T-cell (primary cell): ENCODE results near the gene H6PD. TPM values are rescaled to one million over a fixed set of nuclear protein-coding genes. Genes with fewer than 3 reads are reported as not detected.

Source experiments
- ATAC-seq, 4 experiments: fragments of 200-7000 bp in 3 of 4; fragments of 150-1000 bp in 1 of 4; cut with Tn5 transposase; replicated peaks in 1 of 4; 1 replicate in 3 of 4; 2 replicates in 1 of 4; pipeline ENCODE4 v1.10.0; 2021; ENCODE audit warnings: moderate library complexity in 3 of 4, mild to moderate bottlenecking in 2 of 4, moderate number of reproducible peaks in 1 of 4
- CTCF ChIA-PET, 2 donors: fragments of 300-600 bp; sonication (Branson Sonifier 250); formaldehyde crosslinking; loops; one replicate each; lab custom pipeline; 2022; ENCODE audit warnings: antibody characterized with exemption in 2 of 2; lab: Charles Lee
- POLR2A ChIA-PET, 2 donors: fragments of 300-600 bp; sonication (Branson Sonifier 250); formaldehyde crosslinking; loops; one replicate each; lab custom pipeline; 2022; ENCODE audit warnings: antibody characterized with exemption in 2 of 2; lab: Charles Lee
- DNase-seq, 35 experiments: peaks; one replicate each; pipeline versions ENCODE4 v3.0.0 to v3.0.0-alpha.2; 2013 to 2023
- H3K27ac ChIP-seq: one replicate; pipeline ENCODE4 v1.5.1; 2013; ENCODE audit warnings: low read length
- H3K27me3 ChIP-seq, 2 experiments: replicated peaks in 1 of 2; 1 replicate in 1 of 2; 2 replicates in 1 of 2; pipeline versions ENCODE4 v1.6.1 to v1.7.0; 2013; ENCODE audit warnings: low read length in 1 of 2, mixed read lengths in 1 of 2; ENCODE audit not compliant: control insufficient read depth in 2 of 2, insufficient read depth in 2 of 2; ENCODE audit errors: extremely low read depth in 1 of 2
- H3K36me3 ChIP-seq, 2 donors: 1 replicate in 1 of 2; 2 replicates in 1 of 2; pipeline versions ENCODE4 v1.6.1 to v1.7.0; 2013; ENCODE audit warnings: low read length in 1 of 2; ENCODE audit not compliant: control insufficient read depth in 2 of 2, insufficient read depth in 1 of 2; ENCODE audit errors: extremely low read depth in 1 of 2
- H3K4me1 ChIP-seq, 2 experiments: 1 replicate in 1 of 2; 2 replicates in 1 of 2; pipeline versions ENCODE4 v1.6.1 to v1.7.0; 2013; ENCODE audit warnings: low read length in 2 of 2, mixed read lengths in 1 of 2; ENCODE audit not compliant: insufficient read depth in 2 of 2, control insufficient read depth in 1 of 2; ENCODE audit errors: extremely low read depth in 1 of 2
- H3K4me3 ChIP-seq, 2 donors: 1 replicate in 1 of 2; 2 replicates in 1 of 2; pipeline versions ENCODE4 v1.5.1 to v1.7.0; 2013; ENCODE audit warnings: mild to moderate bottlenecking in 2 of 2, low read length in 1 of 2, moderate library complexity in 1 of 2; ENCODE audit not compliant: control insufficient read depth in 1 of 2; ENCODE audit errors: extremely low read depth in 1 of 2
- H3K9me3 ChIP-seq: 2 replicates; pipeline ENCODE4 v1.7.0; 2013
- H3K27ac Mint-ChIP-seq, 2 donors: one replicate each; pipeline ENCODE4 v1.8.0; 2020 to 2021; ENCODE audit warnings: mild to moderate bottlenecking in 2 of 2, mixed read lengths in 2 of 2
- H3K27me3 Mint-ChIP-seq, 2 donors: one replicate each; pipeline ENCODE4 v1.8.0; 2021 to 2022; ENCODE audit warnings: mixed read lengths in 2 of 2
- H3K36me3 Mint-ChIP-seq: one replicate; pipeline ENCODE4 v1.8.0; 2021; ENCODE audit warnings: mixed read lengths
- H3K4me1 Mint-ChIP-seq, 3 donors: one replicate each; pipeline ENCODE4 v1.8.0; 2020 to 2022; ENCODE audit warnings: mixed read lengths in 3 of 3, mild to moderate bottlenecking in 1 of 3
- H3K4me3 Mint-ChIP-seq, 3 donors: one replicate each; pipeline ENCODE4 v1.8.0; 2020 to 2022; ENCODE audit warnings: mild to moderate bottlenecking in 3 of 3, mixed read lengths in 3 of 3, moderate library complexity in 3 of 3
- H3K9me3 Mint-ChIP-seq, 3 donors: one replicate each; pipeline ENCODE4 v1.8.0; 2020 to 2022; ENCODE audit warnings: mixed read lengths in 3 of 3
- WGBS: methylation state at CpG from one replicate; pipeline ENCODE4 v1.1.5; 2013; ENCODE audit warnings: missing lambda C conversion rate; ENCODE audit not compliant: insufficient coverage; 5-methylcytosine and 5-hydroxymethylcytosine counted together
- total RNA-seq, 35 experiments: library from RNA in 6 of 35; stranded (reverse) in 6 of 35; fragments of 120-200 nt in 1 of 35; gene quantifications; one replicate each; pipeline versions ENCODE4 v1.2.1 to v1.2.4 and lab custom pipeline; 2013 to 2026

The H6PD gene
- total RNA-seq, 5 donors from 2014 or later (not counting 1 experiment from before 2014, with no cell fraction given): 17.6 to 26.5 (median 23.9) TPM

DNA sequence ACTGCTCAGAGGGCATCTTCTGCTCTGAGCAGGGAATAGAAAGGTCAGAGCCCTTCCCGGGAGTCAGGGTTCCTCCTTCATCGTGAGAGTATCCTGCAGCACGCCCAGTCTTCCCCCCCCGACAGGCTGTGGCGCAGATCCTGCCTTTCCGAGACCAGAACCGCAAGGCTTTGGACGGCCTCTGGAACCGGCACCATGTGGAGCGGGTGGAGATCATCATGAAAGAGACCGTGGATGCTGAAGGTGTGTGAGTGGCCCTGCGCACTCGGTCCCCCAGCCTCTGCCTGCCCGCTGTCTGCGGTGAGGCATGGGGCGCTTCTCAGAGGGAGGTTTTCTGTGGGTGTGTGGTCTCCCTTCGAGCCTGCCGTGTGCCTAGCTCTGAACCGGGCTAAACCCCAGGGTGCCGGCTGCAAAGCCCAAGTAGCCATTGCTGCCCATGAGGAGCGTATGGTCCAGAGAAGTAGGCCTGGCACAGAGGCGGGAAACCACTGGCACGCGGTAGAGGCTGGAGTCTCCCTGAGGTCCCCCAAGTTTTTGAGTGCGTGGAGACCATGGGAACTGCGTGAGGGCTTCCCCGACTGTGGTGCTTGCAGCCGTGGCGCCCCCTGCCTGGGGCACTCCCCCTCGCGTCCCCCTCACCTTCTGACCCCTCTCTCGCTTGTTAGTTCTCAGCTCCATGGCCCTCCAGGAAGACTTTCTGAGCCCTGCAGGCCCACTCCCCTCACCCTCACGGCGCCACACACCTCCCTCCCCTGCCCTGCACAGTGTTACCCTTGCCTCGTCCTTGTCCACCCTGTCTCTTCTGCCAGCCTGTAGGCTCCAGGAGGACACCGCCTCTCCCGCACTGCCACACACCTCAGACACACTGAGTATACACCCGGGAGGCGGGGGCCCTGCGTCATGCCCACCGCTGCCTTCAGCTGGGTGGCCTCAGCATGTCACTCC is 12.5 kb downstream of the H6PD start:
- Histone ChIP-seq H3K36me3 (peaks cover 7 to 25% of the 10 kb centered on the region in 2 donors), H3K27me3 (no peaks in the 10 kb centered on the region), H3K9me3 (no peaks in the 10 kb centered on the region), H3K27ac (no peak overlapping the region), H3K4me1 (peaks cover 4 to 13% of the 10 kb centered on the region in 2 experiments), H3K4me3 (no peak overlapping the region)
- DNase-seq: no peak
- 95% methylated on average over 34 of the region's 41 CpGs for WGBS
- Mint-ChIP-seq H3K4me1 (peaks cover 18 to 21% (median 20%) of the 10 kb centered on the region in 3 donors), H3K9me3 (no peaks in the 10 kb centered on the region), H3K27me3 (no peaks in the 10 kb centered on the region), H3K27ac (no peak overlapping the region), H3K36me3 (peaks cover 25% of the 10 kb centered on the region), H3K4me3 (no peak overlapping the region)
- no peak for ATAC-seq
- ChIA-PET POLR2A (no interaction called here), CTCF (no interaction called here)

- Mint-ChIP-seq H3K4me1 (peaks cover 15 to 21% (median 18%) of the 10 kb centered on the region in 3 donors), H3K36me3 (peaks cover 28% of the 10 kb centered on the region), H3K9me3 (no peaks in the 10 kb centered on the region), H3K27me3 (no peaks in the 10 kb centered on the region), H3K4me3 (no peak overlapping the region), H3K27ac (no peak overlapping the region)
- peaks cover 7 to 25% of the 10 kb centered on the region in 2 donors for H3K36me3 ChIP-seq
- no peaks in the 10 kb centered on the region for H3K9me3 ChIP-seq
- ChIA-PET POLR2A (no interaction called here), CTCF (no interaction called here)
- H3K4me3 ChIP-seq: no peak overlapping the region
- DNase-seq: no peak
- WGBS: 97% methylated on average over 14 of the region's 18 CpGs
- no peaks in the 10 kb centered on the region for H3K27me3 ChIP-seq
- peaks cover 4 to 10% of the 10 kb centered on the region in 2 experiments for H3K4me1 ChIP-seq
- H3K27ac ChIP-seq: no peak overlapping the region
- no peak for ATAC-seq
Measured at GRCh38 chr1:9247894-9248293, 13.3 kb downstream of the H6PD start.

DNA sequence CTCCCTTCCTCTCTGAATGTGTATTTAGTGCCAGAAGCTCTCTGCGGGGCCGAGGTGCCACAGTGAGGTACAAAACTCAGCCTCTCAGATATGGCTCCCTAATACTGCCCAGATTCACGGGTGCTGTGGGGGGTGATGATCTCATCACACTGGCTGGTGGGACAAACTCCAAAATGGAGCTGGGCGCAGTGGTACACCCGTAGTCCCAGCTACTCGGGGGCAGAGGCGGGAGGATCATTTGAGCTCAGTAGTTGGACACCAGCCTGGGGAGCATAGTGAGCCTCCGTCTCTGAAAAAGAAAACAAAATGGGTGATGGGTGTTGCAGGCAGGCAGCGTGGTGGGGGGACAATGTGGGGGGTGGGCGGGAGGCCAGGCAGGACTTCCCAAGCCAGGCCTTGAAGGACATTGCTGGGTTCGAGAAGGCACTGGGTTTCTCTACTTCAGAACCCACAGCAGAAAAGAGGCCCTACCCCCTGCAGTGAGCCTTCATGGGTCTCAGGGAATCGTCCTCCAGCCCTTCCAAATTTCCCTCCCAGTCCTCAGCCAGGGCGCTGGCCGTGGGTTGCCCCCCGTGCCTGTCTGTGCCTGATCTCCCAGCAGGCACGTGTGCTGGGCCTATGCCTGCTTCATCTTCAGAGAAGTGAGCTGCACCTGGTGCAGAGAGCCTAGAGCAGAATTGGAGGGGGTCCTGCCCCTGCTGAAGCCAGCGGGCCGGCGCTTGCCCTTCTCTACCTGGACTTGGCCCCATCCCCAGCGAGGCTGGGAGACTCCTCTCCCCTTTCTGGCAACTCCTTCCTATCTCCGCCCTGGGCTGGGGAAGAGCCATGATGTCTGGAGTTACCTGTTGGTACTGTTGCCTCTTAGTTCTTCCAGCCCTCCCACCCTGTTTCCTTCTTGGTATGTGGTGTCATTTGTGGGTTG is 14.0 kb downstream of the H6PD start:
- DNase-seq: no peak
- H3K9me3 ChIP-seq: no peaks in the 10 kb centered on the region
- H3K4me1 ChIP-seq: peaks cover 4 to 10% of the 10 kb centered on the region in 2 experiments
- WGBS: 83% methylated on average over 7 of the region's 21 CpGs
- no peak overlapping the region for H3K27ac Mint-ChIP-seq
- peaks cover 30% of the 10 kb centered on the region for H3K36me3 Mint-ChIP-seq
- H3K4me1 Mint-ChIP-seq: peaks cover 15 to 25% (median 16%) of the 10 kb centered on the region in 3 donors
- no peak for ATAC-seq
- H3K27me3 Mint-ChIP-seq: no peaks in the 10 kb centered on the region
- CTCF ChIA-PET: no interaction called here
- H3K27me3 ChIP-seq: no peaks in the 10 kb centered on the region
- POLR2A ChIA-PET: no interaction called here
- peaks cover 7 to 25% of the 10 kb centered on the region in 2 donors for H3K36me3 ChIP-seq
- H3K27ac ChIP-seq: no peak overlapping the region
- no peaks in the 10 kb centered on the region for H3K9me3 Mint-ChIP-seq
- H3K4me3 ChIP-seq: no peak overlapping the region
- no peak overlapping the region for H3K4me3 Mint-ChIP-seq

DNA sequence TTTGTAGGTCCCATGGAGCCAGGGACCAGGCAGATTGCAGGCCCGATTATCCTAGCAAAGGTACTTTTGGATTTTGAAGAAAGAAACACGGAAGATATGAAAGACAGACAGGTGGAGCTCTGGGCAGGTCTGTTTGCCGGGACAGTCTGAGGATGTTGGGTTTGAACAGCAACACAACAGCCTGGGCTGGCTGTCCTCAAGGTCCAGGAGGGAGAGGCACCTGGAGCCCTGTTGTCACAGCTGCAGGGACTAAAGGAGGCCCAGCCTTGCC is 14.6 kb downstream of the H6PD start:
- Histone ChIP-seq H3K9me3 (no peaks in the 10 kb centered on the region), H3K27ac (no peak overlapping the region), H3K36me3 (peaks cover 7 to 25% of the 10 kb centered on the region in 2 donors), H3K4me3 (no peak overlapping the region), H3K27me3 (no peaks in the 10 kb centered on the region), H3K4me1 (peaks cover 2 to 10% of the 10 kb centered on the region in 2 experiments)
- no peak for DNase-seq
- no peaks in the 10 kb centered on the region for H3K27me3 Mint-ChIP-seq
- CTCF ChIA-PET: no interaction called here
- H3K9me3 Mint-ChIP-seq: no peaks in the 10 kb centered on the region
- no peak for ATAC-seq
- WGBS: 100% methylated on average over 1 of the region's 3 CpGs
- H3K4me3 Mint-ChIP-seq: no peak overlapping the region
- H3K36me3 Mint-ChIP-seq: peaks cover 30% of the 10 kb centered on the region
- POLR2A ChIA-PET: no interaction called here
- H3K27ac Mint-ChIP-seq: no peak overlapping the region
- peaks cover 15 to 23% (median 17%) of the 10 kb centered on the region in 3 donors for H3K4me1 Mint-ChIP-seq

DNA sequence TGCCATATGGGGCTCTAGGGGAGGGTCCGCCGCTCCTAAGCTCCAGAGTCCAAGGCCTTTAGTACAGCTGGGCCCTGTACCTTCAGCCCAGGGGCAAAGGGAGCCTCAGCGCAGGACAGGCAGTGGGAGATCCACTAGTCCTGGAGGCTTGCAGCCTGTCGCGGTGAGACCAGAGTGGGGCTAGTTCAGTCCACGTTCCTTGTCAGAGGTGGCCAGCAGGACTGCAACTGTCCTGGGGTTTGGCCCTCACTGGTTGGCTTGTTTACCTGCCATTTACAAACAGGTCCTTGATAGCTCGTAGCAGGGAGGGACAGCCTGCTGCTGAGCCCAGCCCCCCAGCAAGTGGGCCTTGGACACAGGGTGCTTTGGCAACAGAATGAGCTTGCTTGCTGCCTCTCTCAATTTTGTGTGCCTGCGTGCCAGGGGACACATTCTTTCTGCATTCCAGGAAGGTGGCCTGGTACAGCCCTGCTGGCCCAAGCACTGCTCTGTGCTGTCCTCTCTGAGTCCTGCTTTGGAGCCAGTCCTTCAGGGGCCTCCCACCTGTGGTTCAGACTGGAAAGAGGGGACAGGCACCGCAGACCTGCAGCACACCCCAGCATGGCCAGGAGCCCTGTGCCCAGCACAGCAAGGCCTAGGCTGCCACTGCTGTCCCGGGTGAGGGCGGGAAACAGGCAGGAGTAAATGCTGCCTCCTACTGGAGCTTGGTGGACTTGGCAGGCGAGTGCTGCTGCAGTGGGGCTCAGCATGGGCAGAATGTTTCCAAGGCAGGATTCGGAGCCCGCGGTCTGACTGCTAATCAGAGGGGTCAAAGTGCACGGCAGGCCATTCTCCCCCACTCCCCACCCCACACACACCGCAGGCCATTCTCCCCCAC is 15.2 kb downstream of the H6PD start:
- Mint-ChIP-seq H3K36me3 (peaks cover 30% of the 10 kb centered on the region), H3K9me3 (no peaks in the 10 kb centered on the region), H3K27ac (no peak overlapping the region), H3K4me3 (no peak overlapping the region), H3K27me3 (no peaks in the 10 kb centered on the region), H3K4me1 (peaks cover 15 to 23% (median 17%) of the 10 kb centered on the region in 3 donors)
- ATAC-seq (peak in 2 of 4 experiments; percentile 24 to 35), DNase-seq (peak in 6 of 35 experiments; percentile 7 to 31 (median 13))
- POLR2A ChIA-PET: no interaction called here
- peaks cover 0 to 4% of the 10 kb centered on the region in 2 experiments for H3K4me1 ChIP-seq
- 89% methylated on average over 16 of the region's 17 CpGs for WGBS
- H3K27ac ChIP-seq: no peak overlapping the region
- H3K36me3 ChIP-seq: peaks cover 7 to 25% of the 10 kb centered on the region in 2 donors
- no peaks in the 10 kb centered on the region for H3K9me3 ChIP-seq
- CTCF ChIA-PET: interaction anchor here in 1 of 2 donors (0.6 kb wide), 1 partner anchor 163 kb away, joined by 3 read pairs; no protein-coding TSS in a partner anchor
- no peaks in the 10 kb centered on the region for H3K27me3 ChIP-seq
- H3K4me3 ChIP-seq: no peak overlapping the region
